GM21360 (cell line): ENCODE results near the gene DHH.
"Not testable (repeated sequence)": the region's sequence is repeated elsewhere in the genome, so short reads cannot be mapped to it uniquely, and the experiment has no call there.

Source experiments
- ATAC-seq: cut with Tn5 transposase; IDR thresholded peaks from one replicate; pipeline ENCODE4 v1.9.1; 2021; ENCODE audit warnings: mild to moderate bottlenecking, moderate library complexity; ENCODE audit not compliant: unreplicated experiment

DHH gene

DNA sequence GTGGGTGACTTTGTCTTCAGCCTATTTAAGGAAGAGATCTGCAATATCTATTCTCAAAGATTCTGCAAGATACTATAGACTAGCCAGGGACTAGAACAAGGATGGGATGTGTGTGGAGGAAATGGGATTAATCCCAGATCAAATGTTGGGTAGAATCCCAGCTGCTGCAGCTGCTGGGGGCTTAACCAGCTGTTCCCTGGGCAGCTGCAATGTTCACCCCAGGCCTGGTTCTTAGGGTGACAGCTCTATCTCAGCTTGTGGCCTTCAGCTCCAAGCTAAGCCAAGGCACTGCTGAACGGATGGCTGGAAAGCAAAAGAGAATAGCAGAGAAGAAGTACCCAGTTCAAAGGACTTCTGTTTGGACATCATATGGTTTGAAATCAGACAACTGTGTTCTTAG, 14.8 kb downstream of the DHH start:
- no peak for ATAC-seq

- ATAC-seq, result no peak
Measured at GRCh38 chr12:49070971-49071370, 23.6 kb downstream of the DHH start.

GRCh38 chr12:49069507-49070346, 24.9 kb downstream of the DHH start, which contains the start of gene RHEBL1:
Gene RHEBL1 (minus strand): TSS chr12:49069979. CDS start chr12:49069785, 194 bp downstream.
- peak; percentile 98 for ATAC-seq

DNA sequence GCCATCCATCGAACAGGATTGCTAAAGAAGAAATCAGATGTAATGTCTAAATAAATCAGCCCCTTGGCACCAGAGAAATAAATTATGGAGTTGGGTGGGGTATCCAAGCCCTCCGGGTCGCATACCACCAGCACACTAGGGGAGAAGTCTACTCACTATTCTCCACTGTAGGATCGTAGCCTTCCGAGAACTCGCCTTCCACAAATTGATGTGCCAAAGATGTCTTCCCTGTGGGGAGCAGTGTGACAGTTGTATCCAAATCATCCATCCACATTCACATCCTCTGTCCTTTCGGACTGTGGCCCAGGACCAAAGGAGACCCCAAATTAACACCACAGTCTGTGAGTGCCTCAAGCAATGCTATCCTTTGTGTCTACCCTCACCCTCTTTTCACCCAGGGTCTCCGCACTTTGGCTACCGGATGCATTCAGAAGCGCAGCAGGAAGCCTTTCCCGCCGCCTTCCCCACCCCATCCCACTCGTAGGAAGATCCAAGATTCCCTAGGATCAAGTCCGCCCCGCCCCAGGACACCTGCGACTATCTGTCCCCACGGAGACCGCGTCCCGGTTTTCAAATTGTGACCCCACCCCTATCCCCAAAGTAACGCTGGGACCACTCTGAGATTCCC, 25.6 kb downstream of the DHH start:
- ATAC-seq, result peak; percentile 4

DNA sequence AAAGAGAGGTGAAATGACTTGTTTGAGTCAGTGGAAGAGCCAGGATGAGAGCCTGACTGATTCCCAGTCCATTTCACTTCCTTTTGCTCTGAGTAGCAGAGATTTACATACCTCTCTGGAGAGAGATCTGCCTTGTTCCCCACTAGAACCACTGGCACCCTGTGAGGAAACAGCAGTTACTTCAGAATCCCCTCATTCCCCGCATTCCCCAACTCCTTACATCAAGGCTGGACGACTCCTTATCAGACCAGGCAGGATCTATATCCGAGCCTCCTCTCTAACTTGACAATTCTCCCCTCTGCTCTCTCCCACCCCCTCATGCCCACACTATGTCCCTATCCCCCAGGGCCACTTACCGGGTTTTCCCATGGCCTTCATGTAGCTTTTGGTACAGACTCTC, 28.5 kb downstream of the DHH start:
- no peak for ATAC-seq

GRCh38 chr12:49064767-49065152, 29.8 kb downstream of the DHH start:
- ATAC-seq, result no peak

GRCh38 chr12:49061916-49062315, 32.7 kb downstream of the DHH start:
- ATAC-seq, result not testable (repeated sequence)

DNA sequence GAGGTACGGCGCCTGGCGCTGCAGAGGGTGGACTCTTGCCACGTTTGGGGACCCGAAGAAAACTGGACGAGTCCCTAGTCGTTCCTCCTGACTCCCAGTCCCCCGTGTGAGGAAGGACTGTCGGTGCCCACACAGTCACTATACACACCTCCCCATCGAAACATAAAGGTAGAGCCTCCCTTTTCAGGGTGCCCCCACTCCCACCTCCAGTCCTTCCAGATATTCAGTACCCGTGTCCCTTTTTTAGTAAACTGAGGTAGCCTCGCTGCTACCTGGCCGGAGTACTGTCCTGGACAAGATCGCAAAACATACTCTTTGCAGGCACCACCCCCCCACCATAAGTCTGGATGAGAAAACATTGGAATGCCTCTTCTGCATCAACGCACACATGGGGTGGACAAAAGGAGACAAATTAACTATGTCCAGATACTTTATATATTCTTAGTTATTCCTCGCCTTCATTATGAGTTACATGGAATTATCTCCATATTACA, 33.4 kb downstream of the DHH start:
- ATAC-seq, result no peak

GRCh38 chr12:49060237-49061156, 34.1 kb downstream of the DHH start, which contains the start of gene KMT2D:
Gene KMT2D (minus strand): TSS chr12:49060794. CDS start chr12:49055324, 5,470 bp downstream.
- ATAC-seq, result peak; percentile 48

DNA sequence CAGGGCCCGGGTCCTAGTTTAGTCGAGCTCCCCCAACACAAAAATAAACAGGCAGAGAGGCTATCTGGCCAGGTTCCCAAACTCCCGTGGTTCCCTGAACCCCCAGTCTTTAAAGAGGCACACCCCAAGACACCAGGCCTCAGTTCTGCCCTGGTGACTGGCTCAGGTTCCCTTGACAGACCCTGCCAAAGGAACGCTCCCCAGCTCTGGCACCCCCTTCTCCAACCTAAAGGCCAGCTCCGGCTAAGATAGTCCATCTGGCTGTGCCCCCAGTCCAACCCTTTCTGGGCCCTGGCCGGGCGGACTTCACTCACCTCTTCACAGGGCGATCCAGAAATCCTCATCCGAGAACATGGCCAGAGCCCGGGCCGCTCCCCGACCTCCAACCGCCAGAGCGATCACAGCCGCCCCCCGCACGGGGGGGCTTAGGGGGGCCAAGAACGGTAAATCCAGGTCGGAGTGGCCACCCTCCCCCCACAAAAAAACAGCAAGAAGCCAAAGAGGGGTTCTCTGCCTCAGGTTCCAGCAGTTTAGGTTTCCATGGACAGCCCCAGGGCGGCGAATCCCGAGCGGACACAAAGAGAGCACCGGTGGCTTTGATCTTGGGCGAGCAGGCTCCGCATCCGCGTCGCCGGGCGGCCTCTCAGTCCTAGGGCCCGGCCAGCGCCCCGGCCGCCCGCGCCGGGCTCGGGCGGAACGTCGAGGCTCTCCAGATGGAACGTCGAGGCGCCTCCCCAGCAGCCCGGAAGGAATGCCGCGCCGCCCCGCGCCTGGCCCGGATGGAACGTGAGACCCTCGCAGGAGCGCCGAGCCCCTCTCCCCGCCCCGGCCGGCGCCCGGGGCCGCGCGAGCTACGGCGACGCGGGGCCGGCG, 35.1 kb downstream of the DHH start:
- peak; percentile 18 for ATAC-seq

DNA sequence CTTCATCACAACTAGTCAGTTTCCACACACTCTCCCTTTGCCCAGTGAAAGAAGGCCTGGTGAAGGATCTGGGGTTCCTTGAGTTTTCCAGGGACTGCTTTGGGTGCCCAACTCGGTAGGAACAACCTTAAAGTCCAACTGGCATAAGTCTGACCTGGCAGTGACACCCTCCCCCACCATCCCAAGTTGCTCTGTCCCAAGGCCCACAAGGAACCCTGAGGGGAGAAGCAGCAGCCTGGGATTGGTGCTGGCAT, 35.6 kb downstream of the DHH start:
- no peak for ATAC-seq

GRCh38 chr12:49058366-49059044, 36.1 kb downstream of the DHH start:
- no peak for ATAC-seq

GRCh38 chr12:49057888-49058287, 36.7 kb downstream of the DHH start:
- ATAC-seq, result no peak

DNA sequence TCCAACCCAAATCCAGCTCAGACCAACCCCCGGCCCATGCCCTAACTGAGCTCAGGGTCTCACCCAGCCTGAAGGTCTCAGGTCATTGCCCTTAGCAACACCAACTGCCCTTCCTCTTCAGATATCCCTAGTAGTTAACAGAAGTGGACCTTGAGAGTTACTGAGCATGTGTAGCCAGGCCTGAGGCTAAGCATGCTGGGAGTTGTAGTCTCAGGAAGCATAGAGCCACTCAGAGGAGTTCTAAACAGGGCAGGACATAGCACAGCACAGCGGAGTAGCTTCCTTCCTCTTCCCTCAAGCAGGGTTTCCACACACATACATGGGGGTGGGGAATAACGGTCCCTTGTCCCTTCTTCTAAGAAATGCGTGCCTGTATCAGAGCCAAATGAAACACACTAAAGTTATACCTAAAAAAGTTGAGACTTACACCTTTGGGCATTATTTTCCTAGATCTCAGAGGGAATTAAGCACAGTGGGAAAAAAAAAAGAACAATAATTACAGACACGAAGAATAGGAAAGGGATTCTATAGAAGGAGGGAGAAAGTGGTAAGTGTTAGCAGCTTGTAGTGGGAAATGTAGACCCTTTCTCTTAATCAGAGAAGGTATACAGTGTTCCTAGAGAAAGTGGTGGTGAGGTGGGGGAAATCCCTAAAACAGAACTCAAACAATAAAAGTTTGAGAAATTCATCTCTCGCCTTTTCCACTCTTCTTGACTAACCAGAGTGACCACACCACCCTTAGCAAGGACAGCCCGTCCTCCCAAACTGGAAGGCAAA, 38.4 kb downstream of the DHH start:
- ATAC-seq, result peak; percentile 45

DNA sequence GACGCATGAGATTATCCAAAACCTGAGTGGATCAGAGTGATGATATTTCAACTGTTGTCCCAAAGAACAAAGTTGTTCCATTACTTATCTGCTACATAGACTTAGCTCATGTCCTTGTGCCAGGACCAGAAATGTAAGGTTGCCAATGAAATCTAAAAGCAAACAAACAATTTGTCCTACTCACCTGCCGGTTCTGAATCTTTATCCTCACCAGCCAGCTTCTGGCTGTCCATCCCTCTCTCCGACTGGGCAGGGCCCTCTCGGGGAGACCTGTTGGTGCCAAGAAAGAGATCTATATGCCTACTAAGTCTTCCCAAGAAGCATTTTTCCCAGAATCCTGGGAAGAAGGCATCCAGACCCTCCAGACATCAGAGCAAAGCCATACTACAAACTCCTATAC, 39.5 kb downstream of the DHH start:
- ATAC-seq, result no peak

DNA sequence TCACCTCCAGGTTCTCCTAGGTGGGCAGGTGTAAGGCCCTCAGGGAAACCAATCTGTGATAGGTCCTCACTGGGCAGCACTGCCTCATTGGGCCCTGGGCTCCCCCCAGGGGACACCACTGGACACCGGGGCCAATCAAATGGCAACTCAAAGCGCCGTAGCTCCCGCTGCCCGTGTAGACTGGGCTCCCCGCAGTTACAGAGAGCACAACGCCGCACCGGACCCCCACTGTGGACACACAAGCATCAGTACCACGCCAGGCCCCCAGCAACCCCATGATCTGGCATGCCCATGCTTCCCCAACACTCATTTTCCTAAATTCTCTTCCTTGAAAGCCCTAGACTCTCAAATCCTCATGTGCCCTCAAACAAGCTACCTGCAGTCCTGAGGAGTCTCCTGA, 40.1 kb downstream of the DHH start:
- ATAC-seq, result no peak

DNA sequence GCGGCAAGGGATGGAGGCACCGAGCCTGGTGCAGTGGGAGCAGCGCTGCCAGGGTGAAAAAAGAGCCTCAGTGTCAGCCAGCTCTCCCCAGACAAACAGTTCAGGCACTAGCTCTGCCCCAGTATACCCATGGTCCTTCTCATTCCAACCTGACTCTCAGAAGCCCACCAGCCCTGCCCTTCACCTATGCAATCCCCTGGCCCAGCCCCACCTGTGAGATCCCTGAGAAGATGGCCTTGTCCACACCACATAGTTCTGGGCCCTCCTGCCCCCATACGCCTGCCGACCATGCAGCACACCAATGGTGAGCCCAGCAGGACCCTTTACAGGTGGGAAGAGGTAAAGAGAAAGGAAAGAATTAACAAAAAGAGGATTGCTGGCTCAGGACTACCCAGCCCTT, 40.5 kb downstream of the DHH start:
- ATAC-seq, result no peak

GRCh38 chr12:49052451-49053208, 42.0 kb downstream of the DHH start:
- no peak for ATAC-seq
